HG02938 (cell line): ENCODE results near the gene INSC.
A peak's percentile ranks its signal among the peaks of the same experiment; 100 is the strongest.

Source experiments
- ATAC-seq: cut with Tn5 transposase; IDR thresholded peaks from one replicate; pipeline ENCODE4 v1.9.1; 2021; ENCODE audit warnings: mild to moderate bottlenecking, moderate library complexity; ENCODE audit not compliant: unreplicated experiment

INSC gene

GRCh38 chr11:15280393-15280792, 165.7 kb downstream of the INSC start:
- peak; percentile 65 for ATAC-seq

- no peak for ATAC-seq
Observed at GRCh38 chr11:15282754-15283153, 168.0 kb downstream of the INSC start.

GRCh38 chr11:15286465-15286864, 171.7 kb downstream of the INSC start:
- ATAC-seq: no peak

- no peak for ATAC-seq
Observed at GRCh38 chr11:15288863-15289262, 174.1 kb downstream of the INSC start.

DNA sequence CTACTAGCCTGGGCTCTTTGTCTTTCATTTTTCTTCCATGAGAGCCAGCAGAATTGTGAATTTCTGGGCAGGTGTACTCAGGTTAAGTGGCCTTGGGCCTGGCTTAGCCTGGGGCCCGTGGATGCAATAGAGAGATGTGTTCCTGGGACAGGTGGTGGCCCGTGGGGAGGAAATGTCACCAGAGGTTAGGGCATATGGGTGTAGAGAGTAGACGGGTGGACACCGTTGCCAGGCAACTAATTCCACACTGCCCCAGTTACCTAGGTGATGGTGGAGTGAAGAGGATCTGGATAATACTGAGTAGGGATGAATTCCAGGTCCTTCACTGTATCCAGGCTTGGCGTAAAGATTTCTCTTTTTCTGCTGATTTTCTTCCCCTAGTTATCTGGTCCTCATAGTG, 175.0 kb downstream of the INSC start:
- no peak for ATAC-seq

GRCh38 chr11:15291885-15292284, 177.2 kb downstream of the INSC start:
- ATAC-seq: no peak

DNA sequence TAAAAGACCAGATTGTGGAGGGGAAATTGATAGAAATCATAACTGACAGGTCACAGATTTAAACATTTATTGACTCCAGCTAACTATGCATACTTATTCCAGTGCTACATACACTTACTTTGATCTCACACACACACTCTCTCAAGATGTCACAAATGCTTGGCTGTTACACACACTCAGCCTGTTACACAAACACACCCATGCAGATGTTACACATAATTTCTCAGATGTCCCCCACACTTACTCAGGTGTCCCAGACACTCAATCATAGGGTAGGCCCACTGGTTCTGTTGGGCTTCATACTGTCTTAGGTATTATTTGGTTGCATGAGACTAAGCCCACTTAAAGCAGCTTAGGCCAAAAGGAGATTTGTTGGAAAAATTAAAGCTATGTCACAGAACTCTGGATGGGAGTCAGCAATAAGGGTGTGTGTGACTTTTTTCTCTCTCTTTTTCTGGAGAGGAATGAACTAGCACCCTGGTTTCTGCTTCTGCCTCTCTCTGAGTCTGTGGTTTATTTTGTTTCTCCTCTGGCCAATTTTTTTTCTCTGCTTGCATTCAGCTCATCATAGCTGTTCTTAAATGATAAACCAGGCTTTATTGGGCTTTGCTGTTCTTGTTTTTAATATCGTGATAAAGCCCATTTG, 179.4 kb downstream of the INSC start:
- no peak for ATAC-seq

- no peak for ATAC-seq
Observed at GRCh38 chr11:15295695-15296094, 181.0 kb downstream of the INSC start.
